Measurements from ENCODE around the gene JMJD1C.
"Not testable (repeated sequence)": the region's sequence is repeated elsewhere in the genome, so short reads cannot be mapped to it uniquely, and the experiment has no call there.

Gene JMJD1C

DNA sequence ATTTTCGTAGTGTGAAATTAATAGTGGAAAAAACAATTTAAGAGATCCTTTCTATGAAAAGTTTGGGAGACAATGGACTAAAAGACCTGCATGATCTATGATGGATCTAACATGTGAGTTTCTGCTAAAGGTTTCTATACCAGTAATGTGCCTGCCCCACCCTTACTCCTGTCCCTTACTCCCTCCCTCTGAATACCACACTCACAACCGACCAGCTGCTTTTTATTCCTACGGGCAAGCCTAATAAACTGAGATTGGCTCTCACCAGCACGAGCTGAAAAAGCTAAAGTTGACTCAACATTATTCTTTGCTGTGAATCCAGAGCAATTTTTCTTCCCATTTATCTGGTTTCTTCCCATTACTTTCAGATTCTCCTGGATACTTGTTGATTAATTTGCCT is 37.6 kb upstream of the JMJD1C start:
- H3K4me3 ChIP-seq (ENCODE audit: low read depth, low read length): no peak overlapping the region
- TF ChIP-seq, protein P1, sequence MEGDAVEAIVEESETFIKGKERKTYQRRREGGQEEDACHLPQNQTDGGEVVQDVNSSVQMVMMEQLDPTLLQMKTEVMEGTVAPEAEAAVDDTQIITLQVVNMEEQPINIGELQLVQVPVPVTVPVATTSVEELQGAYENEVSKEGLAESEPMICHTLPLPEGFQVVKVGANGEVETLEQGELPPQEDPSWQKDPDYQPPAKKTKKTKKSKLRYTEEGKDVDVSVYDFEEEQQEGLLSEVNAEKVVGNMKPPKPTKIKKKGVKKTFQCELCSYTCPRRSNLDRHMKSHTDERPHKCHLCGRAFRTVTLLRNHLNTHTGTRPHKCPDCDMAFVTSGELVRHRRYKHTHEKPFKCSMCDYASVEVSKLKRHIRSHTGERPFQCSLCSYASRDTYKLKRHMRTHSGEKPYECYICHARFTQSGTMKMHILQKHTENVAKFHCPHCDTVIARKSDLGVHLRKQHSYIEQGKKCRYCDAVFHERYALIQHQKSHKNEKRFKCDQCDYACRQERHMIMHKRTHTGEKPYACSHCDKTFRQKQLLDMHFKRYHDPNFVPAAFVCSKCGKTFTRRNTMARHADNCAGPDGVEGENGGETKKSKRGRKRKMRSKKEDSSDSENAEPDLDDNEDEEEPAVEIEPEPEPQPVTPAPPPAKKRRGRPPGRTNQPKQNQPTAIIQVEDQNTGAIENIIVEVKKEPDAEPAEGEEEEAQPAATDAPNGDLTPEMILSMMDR (IDR thresholded peaks at IDR 0.05; ENCODE audit: low read depth, low read length): no peak

DNA sequence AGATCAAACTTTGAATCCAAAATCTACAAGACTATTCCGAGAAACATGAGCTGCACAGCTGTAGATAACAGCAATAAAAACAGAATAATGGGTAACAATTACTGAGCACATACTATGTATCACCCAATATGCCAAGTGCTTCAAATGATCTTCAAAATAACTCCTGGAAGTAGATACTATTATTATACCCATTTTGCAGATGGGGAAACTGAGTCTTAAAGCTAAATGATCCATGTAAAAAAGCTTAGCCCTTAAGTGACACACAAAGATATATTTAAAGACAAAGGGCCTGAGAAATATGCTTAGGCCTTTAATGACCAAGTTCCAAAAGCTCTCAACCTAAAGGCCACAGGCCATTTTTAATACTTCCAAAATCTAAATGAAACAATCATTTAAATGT is 37.1 kb upstream of the JMJD1C start:
- TF ChIP-seq, protein P1 (IDR thresholded peaks at IDR 0.05; ENCODE audit: low read depth, low read length): no peak
- H3K4me3 ChIP-seq (ENCODE audit: low read depth, low read length): no peak overlapping the region

DNA sequence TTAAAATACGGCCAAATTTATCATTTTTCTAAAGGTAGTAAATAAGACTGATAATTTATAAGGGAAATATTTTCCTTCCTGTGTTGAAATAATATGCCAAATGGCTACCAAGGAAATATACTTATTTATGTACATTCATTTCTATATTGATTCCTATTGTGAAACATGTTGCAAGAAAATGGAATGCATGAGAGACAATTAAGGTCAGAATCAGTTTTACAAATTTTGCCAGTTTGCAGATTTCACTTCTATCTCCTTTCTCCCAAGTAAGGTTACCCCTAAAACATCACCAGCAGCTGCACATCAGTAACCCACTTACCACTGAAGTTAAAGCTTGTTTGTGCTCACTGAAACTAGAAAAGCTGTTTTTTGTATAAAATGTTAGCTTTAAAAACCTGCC is 36.2 kb upstream of the JMJD1C start:
- no peak overlapping the region for H3K4me3 ChIP-seq (ENCODE audit: low read depth, low read length)
- TF ChIP-seq, protein P1 (IDR thresholded peaks at IDR 0.05; ENCODE audit: low read depth, low read length): no peak

DNA sequence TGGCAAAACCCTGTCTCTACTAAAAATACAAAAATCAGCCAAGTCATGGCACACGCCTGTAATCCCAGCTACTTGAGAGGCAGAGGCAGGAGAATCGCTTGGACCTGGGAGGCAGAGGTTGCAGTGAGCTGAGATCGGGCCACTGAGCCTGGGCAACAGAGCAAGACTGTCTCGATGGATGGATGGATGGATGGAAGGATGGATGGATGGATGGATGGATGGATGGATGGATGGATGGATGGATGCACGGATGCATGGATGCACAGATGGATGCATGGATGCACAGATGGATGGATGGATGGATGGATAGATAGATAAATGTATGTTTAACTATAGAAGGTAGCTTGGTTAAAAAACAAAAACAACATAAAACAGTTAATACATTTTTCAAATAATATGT is 34.8 kb upstream of the JMJD1C start:
- not testable (repeated sequence) for H3K4me3 ChIP-seq (ENCODE audit: low read depth, low read length)

DNA sequence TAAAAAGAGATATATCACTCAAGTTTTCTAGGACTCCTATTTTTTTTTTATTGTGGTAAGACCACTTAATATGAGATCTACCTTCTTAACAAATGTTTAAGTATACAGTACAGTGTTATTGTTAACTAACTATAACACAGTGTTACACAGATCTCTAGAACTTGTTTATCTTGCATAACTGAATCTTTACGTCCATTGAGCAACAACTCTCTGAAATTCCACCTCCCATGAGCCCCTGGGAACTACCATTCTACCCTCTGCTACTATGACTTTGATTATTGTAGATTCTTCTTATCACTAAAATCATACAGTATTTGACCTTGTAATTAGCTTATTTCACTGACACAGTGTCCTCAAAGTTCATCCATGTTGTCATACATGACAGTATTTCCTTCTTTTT is 32.9 kb upstream of the JMJD1C start:
- TF ChIP-seq, protein P1 (IDR thresholded peaks at IDR 0.05; ENCODE audit: low read depth, low read length): no peak
- no peak overlapping the region for H3K4me3 ChIP-seq (ENCODE audit: low read depth, low read length)

DNA sequence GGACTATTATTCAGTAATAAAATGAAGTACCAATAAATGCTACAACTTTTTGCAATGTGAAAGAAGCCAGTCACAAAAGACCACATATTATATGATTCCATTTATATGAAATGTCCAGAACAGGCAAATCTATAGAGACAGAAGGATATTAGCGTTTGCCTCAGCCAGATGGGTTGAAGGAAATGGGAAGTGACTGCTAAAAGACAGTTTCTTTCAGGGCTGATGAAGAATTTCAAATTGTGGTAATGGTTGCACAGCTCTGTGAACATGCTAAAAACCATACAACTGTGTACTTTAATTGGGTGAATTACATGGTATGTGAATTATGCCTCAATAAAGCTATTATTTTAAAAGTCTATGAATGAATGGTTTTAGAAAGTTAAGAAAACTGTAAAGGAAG is 31.5 kb upstream of the JMJD1C start:
- no peak overlapping the region for H3K4me3 ChIP-seq (ENCODE audit: low read depth, low read length)
- TF ChIP-seq, protein P1 (IDR thresholded peaks at IDR 0.05; ENCODE audit: low read depth, low read length): no peak

DNA sequence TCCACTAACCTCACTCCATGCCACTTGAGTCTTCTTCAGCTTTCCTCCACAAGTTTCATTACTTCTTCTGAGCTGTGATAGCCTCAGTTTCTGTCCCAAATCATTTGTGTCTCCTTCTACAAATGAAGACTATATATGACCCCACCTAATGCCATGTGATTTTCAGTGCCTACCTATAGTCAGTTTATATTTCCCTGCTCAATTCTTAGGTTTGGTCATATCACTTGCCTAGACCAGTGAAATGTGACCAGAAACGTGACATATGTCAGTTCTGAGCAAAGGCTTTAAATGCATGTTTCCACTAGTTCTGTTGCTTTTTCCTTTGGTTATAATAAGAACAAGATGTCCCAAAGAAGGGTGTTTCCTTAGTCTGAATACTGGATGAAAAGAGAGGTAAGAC is 30.8 kb upstream of the JMJD1C start:
- H3K4me3 ChIP-seq (ENCODE audit: low read depth, low read length): no peak overlapping the region
- TF ChIP-seq, protein P1 (IDR thresholded peaks at IDR 0.05; ENCODE audit: low read depth, low read length): no peak

DNA sequence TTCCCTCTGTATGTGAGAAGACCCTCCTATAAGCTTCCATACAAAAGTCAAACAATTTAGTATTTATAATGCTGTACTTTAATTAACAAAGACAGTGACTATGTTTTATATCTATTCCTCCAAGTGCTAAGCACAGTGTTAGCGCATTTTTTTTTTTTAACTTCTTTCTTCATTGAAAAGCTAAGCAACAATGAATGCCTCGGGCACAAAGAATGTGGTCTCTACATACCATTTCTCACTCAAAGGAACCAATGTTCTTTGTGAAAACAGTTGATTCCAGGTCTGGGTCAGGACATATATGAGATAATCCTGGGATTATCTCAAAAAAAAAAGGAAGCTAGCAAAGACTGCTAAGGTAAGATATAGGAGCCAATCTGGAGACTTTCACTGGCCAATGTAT is 29.2 kb upstream of the JMJD1C start:
- no peak overlapping the region for H3K4me3 ChIP-seq (ENCODE audit: low read depth, low read length)
- TF ChIP-seq, protein P1 (IDR thresholded peaks at IDR 0.05; ENCODE audit: low read depth, low read length): no peak
